Liver (tissue), 3 donors: ENCODE measurements around the gene R3HDM1.

Source experiments
- EGR1 ChIP-seq, 2 donors: IDR thresholded peaks; 2 replicates each; pipeline ENCODE4 v1.6.1; 2016 to 2018; ENCODE audit warnings: antibody characterized with exemption in 2 of 2, low read depth in 2 of 2
- HNF4A ChIP-seq, 2 donors: conservative IDR thresholded peaks; 2 replicates each; pipeline ENCODE4 v1.6.1; 2016; ENCODE audit warnings: antibody characterized with exemption in 2 of 2, mild to moderate bottlenecking in 2 of 2
- SP1 ChIP-seq: IDR thresholded peaks from 2 replicates; pipeline ENCODE4 v1.6.1; 2018; ENCODE audit warnings: antibody characterized with exemption, mild to moderate bottlenecking
- TF ChIP-seq, protein P1 (sequence below): IDR thresholded peaks from 2 replicates; pipeline ENCODE4 v1.6.1; 2016; ENCODE audit warnings: antibody characterized with exemption
- TF ChIP-seq, protein P2 (sequence below): fragments of 150-350 bp; IDR thresholded peaks from 2 replicates; pipeline ENCODE4 v1.5.1; 2017; ENCODE audit warnings: improper control_type of control experiment, low read depth, low read length; ENCODE audit not compliant: missing input control
- donor health status: healthy.
- donor health status: healthy.

DNA sequence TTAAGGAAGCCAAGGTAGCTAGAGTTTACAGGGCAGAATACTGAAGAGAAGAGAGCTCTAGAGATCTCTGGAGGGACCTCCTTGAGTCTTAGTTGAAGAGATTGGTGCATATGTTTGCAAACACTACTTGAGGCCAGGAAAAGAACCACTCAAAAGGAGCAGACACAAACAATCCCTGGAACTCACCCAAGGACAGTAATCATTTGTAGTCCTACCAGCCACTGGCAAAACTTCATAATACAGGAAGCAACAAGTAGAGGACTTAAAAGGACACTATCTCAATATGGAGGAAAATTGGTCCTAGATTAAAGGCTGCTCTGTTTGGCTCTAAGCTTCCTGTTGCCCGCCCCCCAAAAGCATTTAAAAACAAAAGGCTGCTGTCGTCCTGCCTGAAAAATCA lies 163.4 kb downstream of the R3HDM1 start:
- TF ChIP-seq, protein P1, sequence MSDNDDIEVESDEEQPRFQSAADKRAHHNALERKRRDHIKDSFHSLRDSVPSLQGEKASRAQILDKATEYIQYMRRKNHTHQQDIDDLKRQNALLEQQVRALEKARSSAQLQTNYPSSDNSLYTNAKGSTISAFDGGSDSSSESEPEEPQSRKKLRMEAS: no peak
- no peak for TF ChIP-seq HNF4A (conservative IDR thresholded peaks at IDR 0.05)
- TF ChIP-seq, protein P2, sequence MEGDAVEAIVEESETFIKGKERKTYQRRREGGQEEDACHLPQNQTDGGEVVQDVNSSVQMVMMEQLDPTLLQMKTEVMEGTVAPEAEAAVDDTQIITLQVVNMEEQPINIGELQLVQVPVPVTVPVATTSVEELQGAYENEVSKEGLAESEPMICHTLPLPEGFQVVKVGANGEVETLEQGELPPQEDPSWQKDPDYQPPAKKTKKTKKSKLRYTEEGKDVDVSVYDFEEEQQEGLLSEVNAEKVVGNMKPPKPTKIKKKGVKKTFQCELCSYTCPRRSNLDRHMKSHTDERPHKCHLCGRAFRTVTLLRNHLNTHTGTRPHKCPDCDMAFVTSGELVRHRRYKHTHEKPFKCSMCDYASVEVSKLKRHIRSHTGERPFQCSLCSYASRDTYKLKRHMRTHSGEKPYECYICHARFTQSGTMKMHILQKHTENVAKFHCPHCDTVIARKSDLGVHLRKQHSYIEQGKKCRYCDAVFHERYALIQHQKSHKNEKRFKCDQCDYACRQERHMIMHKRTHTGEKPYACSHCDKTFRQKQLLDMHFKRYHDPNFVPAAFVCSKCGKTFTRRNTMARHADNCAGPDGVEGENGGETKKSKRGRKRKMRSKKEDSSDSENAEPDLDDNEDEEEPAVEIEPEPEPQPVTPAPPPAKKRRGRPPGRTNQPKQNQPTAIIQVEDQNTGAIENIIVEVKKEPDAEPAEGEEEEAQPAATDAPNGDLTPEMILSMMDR: no peak
- TF ChIP-seq EGR1 (IDR thresholded peaks at IDR 0.05; ENCODE audit: low read depth in 2 of 2): no peak
- TF ChIP-seq SP1: no peak
